ENCODE measurements around the gene LTN1. TPM values are rescaled to one million over a fixed set of nuclear protein-coding genes. Genes with fewer than 3 reads are reported as not detected.

LTN1 gene
- total RNA-seq, 3 donors from 2014 or later, result 19.6 to 21.7 (median 20.6) TPM

GRCh38 chr21:28963831-28964230, 28.8 kb downstream of the LTN1 start:
- no peak overlapping the region for H3K4me3 Mint-ChIP-seq
- no peaks in the 10 kb centered on the region for H3K27me3 Mint-ChIP-seq (ENCODE audit: low read depth)

GRCh38 chr21:28962465-28962864, 30.2 kb downstream of the LTN1 start:
- Mint-ChIP-seq H3K9me3 (no peaks in the 10 kb centered on the region), H3K36me3 (ENCODE audit: insufficient read depth) (peaks cover 42% of the 10 kb centered on the region), H3K27me3 (ENCODE audit: low read depth) (no peaks in the 10 kb centered on the region), H3K4me1 (ENCODE audit: low read depth) (no peaks in the 10 kb centered on the region), H3K4me3 (no peak overlapping the region)
- DNase-seq, result no peak
- ATAC-seq, result no peak

More at GRCh38 chr21:28963831-28964230, 28.8 kb downstream of the LTN1 start:
- peaks cover 37% of the 10 kb centered on the region for H3K36me3 Mint-ChIP-seq (ENCODE audit: insufficient read depth)
- no peaks in the 10 kb centered on the region for H3K4me1 Mint-ChIP-seq (ENCODE audit: low read depth)
- DNase-seq, result no peak
- ATAC-seq, result no peak
- H3K9me3 Mint-ChIP-seq, result no peaks in the 10 kb centered on the region

GRCh38 chr21:28961927-28962326, 30.8 kb downstream of the LTN1 start:
- no peaks in the 10 kb centered on the region for H3K4me1 Mint-ChIP-seq (ENCODE audit: low read depth)
- ATAC-seq, result no peak
- peaks cover 44% of the 10 kb centered on the region for H3K36me3 Mint-ChIP-seq (ENCODE audit: insufficient read depth)
- DNase-seq, result no peak
- no peaks in the 10 kb centered on the region for H3K27me3 Mint-ChIP-seq (ENCODE audit: low read depth)
- H3K9me3 Mint-ChIP-seq, result no peaks in the 10 kb centered on the region
- no peak overlapping the region for H3K4me3 Mint-ChIP-seq

- DNase-seq (no peak), ATAC-seq (no peak)
- Mint-ChIP-seq H3K4me1 (ENCODE audit: low read depth) (no peaks in the 10 kb centered on the region), H3K36me3 (ENCODE audit: insufficient read depth) (peaks cover 40% of the 10 kb centered on the region), H3K27me3 (ENCODE audit: low read depth) (no peaks in the 10 kb centered on the region), H3K9me3 (no peaks in the 10 kb centered on the region), H3K4me3 (no peak overlapping the region)
Measured at GRCh38 chr21:28960245-28960644, 32.4 kb downstream of the LTN1 start.

- H3K36me3 Mint-ChIP-seq (ENCODE audit: insufficient read depth), result peaks cover 44% of the 10 kb centered on the region
- DNase-seq, result no peak
- no peaks in the 10 kb centered on the region for H3K27me3 Mint-ChIP-seq (ENCODE audit: low read depth)
- H3K4me3 Mint-ChIP-seq, result no peak overlapping the region
- no peaks in the 10 kb centered on the region for H3K9me3 Mint-ChIP-seq
- H3K4me1 Mint-ChIP-seq (ENCODE audit: low read depth), result no peaks in the 10 kb centered on the region
- no peak for ATAC-seq
Measured at GRCh38 chr21:28959367-28960099, 33.1 kb downstream of the LTN1 start.

GRCh38 chr21:28953247-28953646, 39.4 kb downstream of the LTN1 start:
- Mint-ChIP-seq H3K9me3 (no peaks in the 10 kb centered on the region), H3K4me3 (no peak overlapping the region), H3K4me1 (ENCODE audit: low read depth) (peaks cover 4% of the 10 kb centered on the region), H3K36me3 (ENCODE audit: insufficient read depth) (peaks cover 49% of the 10 kb centered on the region), H3K27me3 (ENCODE audit: low read depth) (no peaks in the 10 kb centered on the region)
- DNase-seq, result no peak
- ATAC-seq, result no peak

- Mint-ChIP-seq H3K27me3 (ENCODE audit: low read depth) (no peaks in the 10 kb centered on the region), H3K36me3 (ENCODE audit: insufficient read depth) (peaks cover 44% of the 10 kb centered on the region), H3K9me3 (no peaks in the 10 kb centered on the region), H3K4me3 (no peak overlapping the region), H3K4me1 (ENCODE audit: low read depth) (peaks cover 4% of the 10 kb centered on the region)
- no peak for ATAC-seq
- DNase-seq, result no peak
Measured at GRCh38 chr21:28952686-28953085, 40.0 kb downstream of the LTN1 start.

GRCh38 chr21:28949318-28949717, 43.4 kb downstream of the LTN1 start:
- Mint-ChIP-seq H3K9me3 (no peaks in the 10 kb centered on the region), H3K4me1 (ENCODE audit: low read depth) (peaks cover 4% of the 10 kb centered on the region), H3K27me3 (ENCODE audit: low read depth) (no peaks in the 10 kb centered on the region), H3K4me3 (no peak overlapping the region), H3K36me3 (ENCODE audit: insufficient read depth) (peaks cover 29% of the 10 kb centered on the region)
- ATAC-seq, result no peak
- DNase-seq, result no peak

- H3K9me3 Mint-ChIP-seq, result no peaks in the 10 kb centered on the region
- H3K27me3 Mint-ChIP-seq (ENCODE audit: low read depth), result no peaks in the 10 kb centered on the region
- H3K36me3 Mint-ChIP-seq (ENCODE audit: insufficient read depth), result peaks cover 28% of the 10 kb centered on the region
- no peaks in the 10 kb centered on the region for H3K4me1 Mint-ChIP-seq (ENCODE audit: low read depth)
- DNase-seq (no peak), ATAC-seq (no peak)
- H3K4me3 Mint-ChIP-seq, result no peak overlapping the region
Measured at GRCh38 chr21:28944296-28944695, 48.4 kb downstream of the LTN1 start.

- Mint-ChIP-seq H3K4me3 (no peak overlapping the region), H3K27me3 (ENCODE audit: low read depth) (no peaks in the 10 kb centered on the region), H3K4me1 (ENCODE audit: low read depth) (no peaks in the 10 kb centered on the region), H3K36me3 (ENCODE audit: insufficient read depth) (peaks cover 29% of the 10 kb centered on the region), H3K9me3 (no peaks in the 10 kb centered on the region)
- ATAC-seq (no peak), DNase-seq (no peak)
Measured at GRCh38 chr21:28943631-28944030, 49.0 kb downstream of the LTN1 start.

- DNase-seq (no peak), ATAC-seq (no peak)
- Mint-ChIP-seq H3K36me3 (ENCODE audit: insufficient read depth) (peaks cover 45% of the 10 kb centered on the region), H3K27me3 (ENCODE audit: low read depth) (no peaks in the 10 kb centered on the region), H3K4me1 (ENCODE audit: low read depth) (no peaks in the 10 kb centered on the region), H3K4me3 (no peak overlapping the region), H3K9me3 (no peaks in the 10 kb centered on the region)
Measured at GRCh38 chr21:28938726-28939125, 54.0 kb downstream of the LTN1 start.

- H3K36me3 Mint-ChIP-seq (ENCODE audit: insufficient read depth), result peaks cover 52% of the 10 kb centered on the region
- no peaks in the 10 kb centered on the region for H3K9me3 Mint-ChIP-seq
- H3K4me3 Mint-ChIP-seq, result no peak overlapping the region
- ATAC-seq (no peak), DNase-seq (no peak)
- H3K4me1 Mint-ChIP-seq (ENCODE audit: low read depth), result no peaks in the 10 kb centered on the region
- no peaks in the 10 kb centered on the region for H3K27me3 Mint-ChIP-seq (ENCODE audit: low read depth)
Measured at GRCh38 chr21:28937737-28938136, 54.9 kb downstream of the LTN1 start.

- ATAC-seq (no peak), DNase-seq (no peak)
- Mint-ChIP-seq H3K4me3 (no peak overlapping the region), H3K9me3 (no peaks in the 10 kb centered on the region), H3K36me3 (ENCODE audit: insufficient read depth) (peaks cover 47% of the 10 kb centered on the region), H3K4me1 (ENCODE audit: low read depth) (no peaks in the 10 kb centered on the region), H3K27me3 (ENCODE audit: low read depth) (no peaks in the 10 kb centered on the region)
Measured at GRCh38 chr21:28936721-28937120, 56.0 kb downstream of the LTN1 start.

- H3K4me3 Mint-ChIP-seq, result no peak overlapping the region
- no peaks in the 10 kb centered on the region for H3K4me1 Mint-ChIP-seq (ENCODE audit: low read depth)
- no peak for DNase-seq
- H3K27me3 Mint-ChIP-seq (ENCODE audit: low read depth), result no peaks in the 10 kb centered on the region
- H3K9me3 Mint-ChIP-seq, result no peaks in the 10 kb centered on the region
- H3K36me3 Mint-ChIP-seq (ENCODE audit: insufficient read depth), result peaks cover 44% of the 10 kb centered on the region
- ATAC-seq, result no peak
Measured at GRCh38 chr21:28936036-28936435, 56.6 kb downstream of the LTN1 start.

GRCh38 chr21:28932717-28933116, 60.0 kb downstream of the LTN1 start:
- Mint-ChIP-seq H3K4me3 (no peak overlapping the region), H3K9me3 (no peaks in the 10 kb centered on the region), H3K4me1 (ENCODE audit: low read depth) (no peaks in the 10 kb centered on the region), H3K36me3 (ENCODE audit: insufficient read depth) (peaks cover 46% of the 10 kb centered on the region), H3K27me3 (ENCODE audit: low read depth) (no peaks in the 10 kb centered on the region)
- ATAC-seq, result no peak
- no peak for DNase-seq
